Measurements from ENCODE around the gene CEP76. TPM values are rescaled to one million over a fixed set of nuclear protein-coding genes. Genes with fewer than 3 reads are reported as not detected.
"Not testable (repeated sequence)": the region's sequence is repeated elsewhere in the genome, so short reads cannot be mapped to it uniquely, and the experiment has no call there.

CEP76 gene
- total and polyA plus RNA-seq, 2 donors (not counting 1 experiment from before 2014, with no cell fraction given): 5.3 to 10.0 TPM

DNA sequence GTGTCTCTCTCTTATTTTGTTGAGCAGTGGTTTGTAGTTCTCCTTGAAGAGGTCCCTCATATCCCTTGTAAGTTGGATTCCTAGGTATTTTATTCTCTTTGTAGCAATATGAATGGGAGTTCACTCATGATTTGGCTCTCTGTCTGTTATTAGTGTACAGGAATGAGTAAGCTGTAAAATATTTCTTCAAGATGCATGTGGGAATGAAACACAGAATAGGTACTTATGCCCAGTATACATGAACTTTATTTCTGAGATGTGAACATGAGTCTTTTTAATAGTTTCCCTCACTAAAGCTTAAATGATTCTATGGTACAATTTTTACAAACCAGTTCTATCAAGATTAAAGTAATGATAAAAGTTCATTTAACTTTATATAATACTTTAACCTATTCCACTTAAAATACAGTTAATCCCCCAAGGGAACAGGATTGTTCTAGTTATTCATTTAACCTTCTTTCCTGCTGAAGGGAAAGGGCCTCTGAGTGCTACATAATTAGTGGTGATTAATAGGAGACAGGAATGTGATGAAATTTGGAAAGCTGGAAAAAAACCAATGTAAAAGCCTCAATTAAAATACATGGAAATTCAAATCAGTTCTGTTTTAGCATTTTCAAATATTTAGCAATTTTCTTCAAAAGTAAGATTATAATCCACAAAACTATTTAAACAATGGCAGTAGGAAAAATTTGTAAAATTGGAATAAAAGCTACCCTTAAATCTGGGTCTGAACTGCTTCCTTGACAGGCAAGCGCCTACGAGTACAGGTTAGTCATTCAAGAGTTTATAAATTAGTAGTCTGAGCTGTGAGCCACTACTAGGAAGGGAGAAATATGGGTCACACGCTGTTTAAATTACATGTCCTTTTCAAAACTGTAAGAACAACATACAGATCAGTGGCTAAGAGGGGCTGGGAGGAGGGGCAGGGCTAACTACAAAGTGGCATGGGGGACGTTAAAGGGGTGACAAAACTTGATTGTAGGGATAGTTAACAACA, 73.5 kb downstream of the CEP76 start:
- no peaks in the 10 kb centered on the region for H4K20me1 ChIP-seq (ENCODE audit: control insufficient read depth, insufficient read depth, low read length, poor library complexity, severe bottlenecking)
- no peak overlapping the region for H3K4me2 ChIP-seq (replicated peaks; ENCODE audit: low read depth, low read length, poor library complexity, severe bottlenecking)
- no peaks in the 10 kb centered on the region for H3K9me3 ChIP-seq (ENCODE audit: control extremely low read depth in 1 of 3, control insufficient read depth in 2 of 3, insufficient read depth in 1 of 3, low read length in 2 of 3)
- TF ChIP-seq, protein P1, sequence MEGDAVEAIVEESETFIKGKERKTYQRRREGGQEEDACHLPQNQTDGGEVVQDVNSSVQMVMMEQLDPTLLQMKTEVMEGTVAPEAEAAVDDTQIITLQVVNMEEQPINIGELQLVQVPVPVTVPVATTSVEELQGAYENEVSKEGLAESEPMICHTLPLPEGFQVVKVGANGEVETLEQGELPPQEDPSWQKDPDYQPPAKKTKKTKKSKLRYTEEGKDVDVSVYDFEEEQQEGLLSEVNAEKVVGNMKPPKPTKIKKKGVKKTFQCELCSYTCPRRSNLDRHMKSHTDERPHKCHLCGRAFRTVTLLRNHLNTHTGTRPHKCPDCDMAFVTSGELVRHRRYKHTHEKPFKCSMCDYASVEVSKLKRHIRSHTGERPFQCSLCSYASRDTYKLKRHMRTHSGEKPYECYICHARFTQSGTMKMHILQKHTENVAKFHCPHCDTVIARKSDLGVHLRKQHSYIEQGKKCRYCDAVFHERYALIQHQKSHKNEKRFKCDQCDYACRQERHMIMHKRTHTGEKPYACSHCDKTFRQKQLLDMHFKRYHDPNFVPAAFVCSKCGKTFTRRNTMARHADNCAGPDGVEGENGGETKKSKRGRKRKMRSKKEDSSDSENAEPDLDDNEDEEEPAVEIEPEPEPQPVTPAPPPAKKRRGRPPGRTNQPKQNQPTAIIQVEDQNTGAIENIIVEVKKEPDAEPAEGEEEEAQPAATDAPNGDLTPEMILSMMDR (IDR thresholded peaks at IDR 0.05): no peak
- TF ChIP-seq EZH2 (IDR thresholded peaks at IDR 0.05; ENCODE audit: borderline replicate concordance, insufficient read depth, low read depth, low read length, poor library complexity, severe bottlenecking): no peak
- H3K27me3 ChIP-seq (replicated peaks in 1 of 4; ENCODE audit: control extremely low read depth in 1 of 4, control insufficient read depth in 3 of 4, insufficient read depth in 4 of 4, low read length in 3 of 4): no peaks in the 10 kb centered on the region
- WGBS (ENCODE audit: insufficient coverage): no CpG with 5 or more reads among the region's 4 CpGs
- intact Hi-C loops (cut with micrococcal nuclease): no loop called here
- no peaks in the 10 kb centered on the region for H3K79me2 ChIP-seq (ENCODE audit: control insufficient read depth, insufficient read depth, low read length)
- ChIA-PET POLR2A (no interaction called here), CTCF (no interaction called here)
- no peak overlapping the region for H3K9ac ChIP-seq (ENCODE audit: low read length)
- H3K27ac ChIP-seq (ENCODE audit: low read length in 2 of 2): no peak overlapping the region
- Mint-ChIP-seq H3K9me3 (ENCODE audit: insufficient read depth) (no peaks in the 10 kb centered on the region), H3K27me3 (peaks cover 2% of the 10 kb centered on the region), H3K4me1 (no peaks in the 10 kb centered on the region), H3K27ac (no peak overlapping the region), H3K4me3 (no peak overlapping the region)
- H2AFZ ChIP-seq (ENCODE audit: insufficient read depth, low read depth, low read length, poor library complexity, severe bottlenecking): no peak overlapping the region
- ATAC-seq (ENCODE audit: low read depth): no peak
- no peak for DNase-seq
- no peaks in the 10 kb centered on the region for H3K4me1 ChIP-seq (ENCODE audit: control insufficient read depth in 2 of 2, insufficient read depth in 2 of 2, low read length in 2 of 2)
- no peak overlapping the region for H3K4me3 ChIP-seq (ENCODE audit: control extremely low read depth in 1 of 5, extremely low read depth in 1 of 5, insufficient read depth in 1 of 5, low read depth in 2 of 5, low read length in 4 of 5)
- H3K36me3 ChIP-seq (replicated peaks in 1 of 2; ENCODE audit: control extremely low read depth in 1 of 2, control insufficient read depth in 1 of 2, extremely low read depth in 1 of 2, insufficient read depth in 2 of 2, low read length in 1 of 2): no peaks in the 10 kb centered on the region

DNA sequence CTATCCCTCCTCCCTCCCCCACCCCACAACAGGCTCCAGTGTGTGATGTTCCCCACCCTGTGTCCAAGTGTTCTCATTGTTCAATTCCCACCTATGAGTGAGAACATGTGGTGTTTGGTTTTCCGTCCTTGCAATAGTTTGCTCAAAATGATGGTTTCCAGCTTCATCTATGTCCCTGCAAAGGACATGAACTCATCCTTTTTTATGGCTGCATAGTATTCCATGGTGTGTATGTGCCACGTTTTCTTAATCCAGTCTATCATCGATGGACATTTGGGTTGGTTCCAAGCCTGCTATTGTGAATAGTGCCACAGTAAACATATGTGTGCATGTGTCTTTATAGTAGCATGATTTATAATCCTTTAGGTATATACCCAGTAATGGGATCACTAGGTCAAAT, 75.3 kb downstream of the CEP76 start:
- H3K27me3 Mint-ChIP-seq; H3K79me2 ChIP-seq (ENCODE audit: control insufficient read depth, insufficient read depth, low read length); ATAC-seq (ENCODE audit: low read depth); H3K9me3 Mint-ChIP-seq (ENCODE audit: insufficient read depth); H3K9me3 ChIP-seq (ENCODE audit: control extremely low read depth in 1 of 3, control insufficient read depth in 2 of 3, insufficient read depth in 1 of 3, low read length in 2 of 3); H3K36me3 ChIP-seq (replicated peaks in 1 of 2; ENCODE audit: control extremely low read depth in 1 of 2, control insufficient read depth in 1 of 2, extremely low read depth in 1 of 2, insufficient read depth in 2 of 2, low read length in 1 of 2); H3K27me3 ChIP-seq (replicated peaks in 1 of 4; ENCODE audit: control extremely low read depth in 1 of 4, control insufficient read depth in 3 of 4, insufficient read depth in 4 of 4, low read length in 3 of 4); H3K4me3 Mint-ChIP-seq; H3K4me2 ChIP-seq (replicated peaks; ENCODE audit: low read depth, low read length, poor library complexity, severe bottlenecking); H3K4me3 ChIP-seq (ENCODE audit: control extremely low read depth in 1 of 5, extremely low read depth in 1 of 5, insufficient read depth in 1 of 5, low read depth in 2 of 5, low read length in 4 of 5); H2AFZ ChIP-seq (ENCODE audit: insufficient read depth, low read depth, low read length, poor library complexity, severe bottlenecking); H4K20me1 ChIP-seq (ENCODE audit: control insufficient read depth, insufficient read depth, low read length, poor library complexity, severe bottlenecking); DNase-seq; H3K9ac ChIP-seq (ENCODE audit: low read length); H3K27ac ChIP-seq (ENCODE audit: low read length in 2 of 2); CTCF ChIA-PET; H3K4me1 Mint-ChIP-seq; intact Hi-C loops (cut with micrococcal nuclease); H3K4me1 ChIP-seq (ENCODE audit: control insufficient read depth in 2 of 2, insufficient read depth in 2 of 2, low read length in 2 of 2); H3K27ac Mint-ChIP-seq; POLR2A ChIA-PET: not testable (repeated sequence)
- WGBS (ENCODE audit: insufficient coverage): no CpG with 5 or more reads among the region's 3 CpGs

Measured in B cell (primary cell).